A673 (cell line): ENCODE data around the gene FSCN2.

Source experiments
- CTCF ChIP-seq: fragments of 300-800, 200-600 bp; sonication (generic); conservative IDR thresholded peaks from 2 replicates; pipeline ENCODE4 v1.5.1; 2017; ENCODE audit warnings: low read depth, mild to moderate bottlenecking, antibody characterized with exemption, low read length, moderate library complexity, mixed read lengths
- EZH2 ChIP-seq: fragments of 200-600 bp; sonication (generic); IDR thresholded peaks from 2 replicates; pipeline ENCODE4 v1.6.1; 2017; ENCODE audit warnings: borderline replicate concordance, low read depth, mild to moderate bottlenecking, mixed read lengths, antibody characterized with exemption, low read length; ENCODE audit not compliant: poor library complexity, severe bottlenecking

DNA sequence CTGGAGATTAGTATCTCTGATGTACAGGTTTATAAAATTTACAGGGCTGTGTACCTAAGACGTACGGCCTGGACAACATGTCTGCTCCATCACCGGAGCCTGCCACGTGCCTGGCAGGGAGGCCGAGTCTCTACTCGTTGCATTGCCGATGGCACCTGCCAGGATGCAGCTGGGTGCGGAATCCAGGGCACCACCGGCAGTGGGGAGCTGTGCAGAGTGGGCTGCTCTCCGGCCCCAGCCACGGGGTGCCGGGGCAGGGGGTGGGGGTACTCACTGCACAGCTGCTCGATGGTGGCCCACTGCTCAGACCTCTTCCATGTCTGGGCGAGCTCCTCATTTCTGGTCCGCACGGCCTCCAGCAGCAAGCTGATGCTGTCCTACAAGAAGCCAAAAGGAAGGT, 37.1 kb downstream of the FSCN2 start:
- no peak for TF ChIP-seq CTCF
- TF ChIP-seq EZH2, result no peak
